ENCODE measurements around the gene ZKSCAN2. TPM values are rescaled to one million over a fixed set of nuclear protein-coding genes. Genes with fewer than 3 reads are reported as not detected.

ZKSCAN2 gene
- total and polyA plus RNA-seq, 4 experiments from 2014 or later, result 1.2 to 4.1 (median 2.5) TPM

DNA sequence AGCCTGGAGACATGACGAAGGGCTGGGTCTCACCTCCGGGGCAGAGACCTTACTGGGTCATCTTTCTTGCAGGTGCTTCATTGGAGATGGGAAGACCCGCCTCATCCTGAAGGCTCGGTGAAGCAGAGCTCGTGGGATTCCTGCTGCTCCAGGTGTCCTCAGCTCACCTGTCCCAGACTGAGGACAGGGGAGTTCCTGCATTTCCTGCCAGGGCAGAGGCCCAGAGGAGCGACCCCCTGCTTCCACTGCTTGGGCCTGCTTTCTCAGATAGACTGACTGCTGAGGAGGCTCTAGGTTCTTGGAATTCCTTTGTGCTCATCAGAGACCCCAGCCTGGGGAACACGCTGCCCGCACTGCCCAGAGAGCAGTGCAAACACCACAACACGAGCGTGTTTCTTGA lies 29.3 kb downstream of the ZKSCAN2 start:
- no peak overlapping the region for H3K4me3 Mint-ChIP-seq
- H3K4me1 Mint-ChIP-seq, result peaks cover 0 to 1% (median under 1%) of the 10 kb centered on the region in 4 donors
- no peaks in the 10 kb centered on the region for H3K27me3 Mint-ChIP-seq
- Histone ChIP-seq H3K9me3 (ENCODE audit: control insufficient read depth in 1 of 2, low read length in 2 of 2) (no peaks in the 10 kb centered on the region), H3K36me3 (ENCODE audit: insufficient read depth, low read length) (no peaks in the 10 kb centered on the region), H3K4me3 (ENCODE audit: low read length in 2 of 2) (no peak overlapping the region), H3K4me1 (ENCODE audit: insufficient read depth, low read length) (no peaks in the 10 kb centered on the region), H3K27me3 (ENCODE audit: insufficient read depth, low read length) (no peaks in the 10 kb centered on the region), H3K27ac (ENCODE audit: low read depth, low read length) (no peak overlapping the region)
- ChIA-PET CTCF (ENCODE audit: partially characterized antibody) (interaction anchor here (0.9 to 1.4 kb wide), 3 partner anchors 9 to 19 kb away, joined by 3 read pairs; no protein-coding TSS in a partner anchor), POLR2A (ENCODE audit: partially characterized antibody) (no interaction called here)
- H3K9me3 Mint-ChIP-seq, result no peaks in the 10 kb centered on the region
- intact Hi-C loops (cut with micrococcal nuclease), result loop anchor here (10.0 kb wide), 1 partner anchor 324 kb away; no protein-coding TSS in a partner anchor
- no peaks in the 10 kb centered on the region for H3K36me3 Mint-ChIP-seq
- H3K27ac Mint-ChIP-seq, result no peak overlapping the region
- DNase-seq, result no peak

DNA sequence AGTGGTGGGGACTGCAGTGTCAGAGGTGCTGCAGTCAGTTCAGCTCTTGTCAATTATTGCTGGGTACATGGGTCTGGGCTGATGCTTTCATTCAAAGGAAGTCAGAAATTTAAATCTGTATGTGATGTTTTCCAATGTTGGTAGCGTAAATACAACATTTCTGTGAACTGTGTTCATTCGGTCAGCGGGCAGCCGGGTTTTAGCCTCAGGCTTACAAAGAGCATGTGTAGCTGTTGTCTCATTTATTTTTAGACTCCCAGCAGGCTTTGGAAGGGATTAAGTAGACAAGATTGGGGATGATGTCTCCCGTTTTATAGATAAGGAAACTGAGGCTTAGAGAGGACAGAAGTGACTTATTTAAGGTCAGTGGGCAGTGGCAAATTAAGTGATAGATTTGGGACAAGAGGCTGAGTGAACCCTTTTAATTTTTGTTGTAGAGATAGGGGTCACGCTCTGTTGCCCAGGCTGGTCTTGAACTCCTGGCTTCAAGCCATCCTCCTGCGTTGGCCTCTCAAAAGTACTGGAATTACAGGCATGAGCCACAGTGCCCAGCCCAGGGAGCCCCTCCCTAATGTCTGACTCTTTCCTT lies 32.8 kb downstream of the ZKSCAN2 start:
- H3K36me3 Mint-ChIP-seq, result no peaks in the 10 kb centered on the region
- no peak for DNase-seq
- H3K27ac ChIP-seq (ENCODE audit: low read depth, low read length), result no peak overlapping the region
- peak overlapping the region in 2 of 7 donors; percentile 54 to 85 for H3K27ac Mint-ChIP-seq
- no peak overlapping the region for H3K4me3 ChIP-seq (ENCODE audit: low read length in 2 of 2)
- ChIA-PET CTCF (ENCODE audit: partially characterized antibody) (interaction anchor here (0.6 to 5.5 kb wide), 50 partner anchors 8 to 711 kb away, joined by 3 to 86 read pairs (median 5); partner anchors contain the start of genes AQP8, ARHGAP17 and LCMT1), POLR2A (ENCODE audit: partially characterized antibody) (interaction anchor here (0.8 to 1.6 kb wide), 4 partner anchors 114 to 210 kb away, joined by 3 to 10 read pairs (median 6); partner anchors contain the start of genes ARHGAP17 and LCMT1)
- H3K4me3 Mint-ChIP-seq, result no peak overlapping the region
- no peaks in the 10 kb centered on the region for H3K9me3 Mint-ChIP-seq
- H3K36me3 ChIP-seq (ENCODE audit: insufficient read depth, low read length), result no peaks in the 10 kb centered on the region
- no peaks in the 10 kb centered on the region for H3K27me3 ChIP-seq (ENCODE audit: insufficient read depth, low read length)
- H3K4me1 Mint-ChIP-seq, result peaks cover 0 to 1% (median under 1%) of the 10 kb centered on the region in 4 donors
- H3K9me3 ChIP-seq (ENCODE audit: control insufficient read depth in 1 of 2, low read length in 2 of 2), result no peaks in the 10 kb centered on the region
- no peaks in the 10 kb centered on the region for H3K4me1 ChIP-seq (ENCODE audit: insufficient read depth, low read length)
- intact Hi-C loops (cut with micrococcal nuclease), result loop anchor here (1.0 to 10.0 kb wide), 2 partner anchors 99 to 320 kb away; no protein-coding TSS in a partner anchor
- H3K27me3 Mint-ChIP-seq, result no peaks in the 10 kb centered on the region

DNA sequence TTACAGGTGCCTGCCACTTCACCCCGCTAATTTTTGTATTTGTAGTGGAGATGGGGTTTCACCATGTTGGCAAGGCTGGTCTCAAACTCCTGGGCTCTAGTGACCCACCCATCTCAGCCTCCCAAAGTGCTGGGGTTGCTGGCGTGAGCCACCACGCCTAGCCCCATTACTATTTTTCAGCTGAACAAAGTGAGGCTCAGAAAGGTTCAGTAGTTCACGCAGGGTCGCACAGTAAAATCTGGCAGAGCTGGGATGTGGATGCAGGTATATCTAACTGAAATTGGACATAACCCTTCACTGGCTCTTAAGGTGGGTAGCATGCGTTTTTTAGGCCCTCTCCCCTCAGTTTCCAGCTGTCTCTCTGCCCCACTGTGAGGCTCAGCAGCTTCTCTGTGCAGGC lies 33.7 kb downstream of the ZKSCAN2 start:
- Histone ChIP-seq H3K27me3 (ENCODE audit: insufficient read depth, low read length) (no peaks in the 10 kb centered on the region), H3K4me3 (ENCODE audit: low read length in 2 of 2) (no peak overlapping the region), H3K4me1 (ENCODE audit: insufficient read depth, low read length) (no peaks in the 10 kb centered on the region), H3K27ac (ENCODE audit: low read depth, low read length) (no peak overlapping the region), H3K9me3 (ENCODE audit: control insufficient read depth in 1 of 2, low read length in 2 of 2) (no peaks in the 10 kb centered on the region), H3K36me3 (ENCODE audit: insufficient read depth, low read length) (no peaks in the 10 kb centered on the region)
- Mint-ChIP-seq H3K36me3 (no peaks in the 10 kb centered on the region), H3K9me3 (no peaks in the 10 kb centered on the region), H3K27ac (no peak overlapping the region), H3K4me1 (peaks cover 0 to 1% (median under 1%) of the 10 kb centered on the region in 4 donors), H3K4me3 (no peak overlapping the region), H3K27me3 (no peaks in the 10 kb centered on the region)
- DNase-seq, result no peak
- intact Hi-C loops (cut with micrococcal nuclease), result loop anchor here (10.0 kb wide), 1 partner anchor 319 kb away; no protein-coding TSS in a partner anchor
- POLR2A ChIA-PET (ENCODE audit: partially characterized antibody), result interaction anchor here (1.6 kb wide), 1 partner anchor 163 kb away, joined by 6 read pairs; no protein-coding TSS in a partner anchor
- CTCF ChIA-PET (ENCODE audit: partially characterized antibody), result interaction anchor here (0.7 to 5.5 kb wide), 12 partner anchors 8 to 318 kb away, joined by 3 to 86 read pairs (median 14); partner anchors contain the start of gene AQP8

DNA sequence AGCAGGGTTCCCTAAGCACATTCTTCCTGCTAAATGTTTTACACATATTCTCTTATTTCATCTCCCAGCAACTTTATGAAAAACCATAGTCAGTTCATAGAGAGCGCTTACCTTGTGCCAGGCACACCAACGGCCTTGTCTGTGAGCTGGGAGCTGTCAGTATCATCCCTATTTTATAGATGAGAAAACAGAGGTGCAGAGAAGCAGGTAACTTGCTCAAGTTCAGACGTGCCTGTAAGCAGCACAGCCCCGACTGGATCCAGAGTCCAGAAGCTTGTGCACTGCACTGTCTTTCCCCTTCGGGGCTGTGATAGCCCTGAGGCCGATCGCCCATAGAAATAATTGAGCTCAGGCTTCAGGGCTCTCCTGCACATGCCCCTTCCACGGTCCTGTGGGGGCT lies 34.7 kb downstream of the ZKSCAN2 start:
- ChIA-PET POLR2A (ENCODE audit: partially characterized antibody) (no interaction called here), CTCF (ENCODE audit: partially characterized antibody) (interaction anchor here (0.7 to 5.5 kb wide), 10 partner anchors 9 to 172 kb away, joined by 3 to 86 read pairs (median 24); no protein-coding TSS in a partner anchor)
- Histone ChIP-seq H3K4me3 (ENCODE audit: low read length in 2 of 2) (no peak overlapping the region), H3K27me3 (ENCODE audit: insufficient read depth, low read length) (no peaks in the 10 kb centered on the region), H3K9me3 (ENCODE audit: control insufficient read depth in 1 of 2, low read length in 2 of 2) (no peaks in the 10 kb centered on the region), H3K27ac (ENCODE audit: low read depth, low read length) (no peak overlapping the region), H3K4me1 (ENCODE audit: insufficient read depth, low read length) (no peaks in the 10 kb centered on the region), H3K36me3 (ENCODE audit: insufficient read depth, low read length) (no peaks in the 10 kb centered on the region)
- intact Hi-C loops (cut with micrococcal nuclease), result loop anchor here (10.0 kb wide), 1 partner anchor 318 kb away; no protein-coding TSS in a partner anchor
- H3K36me3 Mint-ChIP-seq, result no peaks in the 10 kb centered on the region
- no peak overlapping the region for H3K27ac Mint-ChIP-seq
- H3K27me3 Mint-ChIP-seq, result peaks cover 1 to 2% of the 10 kb centered on the region in 2 donors
- H3K4me3 Mint-ChIP-seq, result no peak overlapping the region
- DNase-seq, result no peak
- H3K9me3 Mint-ChIP-seq, result no peaks in the 10 kb centered on the region
- peaks cover 0 to 1% (median under 1%) of the 10 kb centered on the region in 4 donors for H3K4me1 Mint-ChIP-seq

DNA sequence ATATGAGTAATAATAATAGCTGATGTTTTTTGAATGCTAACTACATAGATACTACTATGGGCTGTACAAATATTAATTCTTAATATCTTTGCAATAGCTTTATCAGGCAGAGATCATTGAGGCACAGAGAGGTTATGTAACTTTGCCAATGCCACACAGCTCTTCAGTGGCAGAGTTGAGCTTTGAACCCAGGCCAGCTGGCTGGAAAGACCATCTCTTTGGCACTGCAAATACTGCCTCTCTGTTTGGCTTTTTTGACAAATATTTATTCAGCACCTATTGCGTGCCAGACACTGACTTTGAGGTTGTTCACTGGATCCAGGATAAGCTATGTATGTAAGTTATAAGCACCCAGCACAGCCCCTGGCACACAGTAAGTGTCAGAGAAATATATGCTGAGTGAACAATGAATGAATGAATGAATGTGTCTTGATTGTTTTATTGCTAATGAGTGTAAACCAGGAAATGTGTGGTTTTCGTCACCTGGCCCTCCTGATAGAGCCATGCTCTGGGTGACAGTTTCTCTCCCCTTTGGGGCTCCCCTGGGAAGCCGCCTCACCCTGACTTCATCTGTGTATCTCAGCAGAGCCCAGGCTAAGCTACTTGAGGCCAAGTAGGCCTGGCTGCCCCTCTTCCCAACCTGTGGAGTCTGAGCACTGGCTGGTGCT lies 38.4 kb downstream of the ZKSCAN2 start:
- no peaks in the 10 kb centered on the region for H3K27me3 ChIP-seq (ENCODE audit: insufficient read depth, low read length)
- peaks cover 1 to 2% of the 10 kb centered on the region in 2 donors for H3K27me3 Mint-ChIP-seq
- ChIA-PET CTCF (ENCODE audit: partially characterized antibody) (interaction anchor here (0.5 to 2.2 kb wide), 3 partner anchors 9 to 203 kb away, joined by 3 to 9 read pairs (median 3); no protein-coding TSS in a partner anchor), POLR2A (ENCODE audit: partially characterized antibody) (interaction anchor here (0.6 kb wide), 1 partner anchor 197 kb away, joined by 3 read pairs; no protein-coding TSS in a partner anchor)
- no peak for DNase-seq
- no peaks in the 10 kb centered on the region for H3K4me1 ChIP-seq (ENCODE audit: insufficient read depth, low read length)
- H3K27ac ChIP-seq (ENCODE audit: low read depth, low read length), result no peak overlapping the region
- no peaks in the 10 kb centered on the region for H3K36me3 Mint-ChIP-seq
- H3K4me3 ChIP-seq (ENCODE audit: low read length in 2 of 2), result no peak overlapping the region
- H3K9me3 Mint-ChIP-seq, result no peaks in the 10 kb centered on the region
- no peaks in the 10 kb centered on the region for H3K4me1 Mint-ChIP-seq
- no peaks in the 10 kb centered on the region for H3K9me3 ChIP-seq (ENCODE audit: control insufficient read depth in 1 of 2, low read length in 2 of 2)
- no peaks in the 10 kb centered on the region for H3K36me3 ChIP-seq (ENCODE audit: insufficient read depth, low read length)
- no peak overlapping the region for H3K4me3 Mint-ChIP-seq
- intact Hi-C loops (cut with micrococcal nuclease), result no loop called here
- no peak overlapping the region for H3K27ac Mint-ChIP-seq

DNA sequence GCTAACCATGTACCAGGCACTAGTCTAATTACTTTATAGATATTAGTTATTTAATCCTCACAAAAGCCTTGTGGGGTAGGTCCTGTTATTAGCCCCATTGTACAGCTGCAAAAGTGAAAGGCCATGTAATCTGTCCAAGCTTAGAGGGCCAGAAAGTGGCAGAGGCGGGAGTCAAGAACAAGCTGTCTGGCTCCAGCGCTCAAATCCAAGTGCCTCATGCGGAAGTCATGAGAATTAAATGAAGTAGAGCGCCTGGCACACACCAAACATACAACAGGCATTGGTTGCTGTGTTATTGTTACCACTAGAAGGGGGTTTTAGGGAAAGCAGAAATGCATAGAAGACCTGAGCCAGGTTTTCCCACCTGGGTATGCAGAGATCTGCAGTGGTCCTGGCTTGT lies 39.7 kb downstream of the ZKSCAN2 start:
- Histone ChIP-seq H3K4me1 (ENCODE audit: insufficient read depth, low read length) (no peaks in the 10 kb centered on the region), H3K36me3 (ENCODE audit: insufficient read depth, low read length) (no peaks in the 10 kb centered on the region), H3K9me3 (ENCODE audit: control insufficient read depth in 1 of 2, low read length in 2 of 2) (no peaks in the 10 kb centered on the region), H3K27ac (ENCODE audit: low read depth, low read length) (no peak overlapping the region), H3K4me3 (ENCODE audit: low read length in 2 of 2) (no peak overlapping the region), H3K27me3 (ENCODE audit: insufficient read depth, low read length) (no peaks in the 10 kb centered on the region)
- no peaks in the 10 kb centered on the region for H3K4me1 Mint-ChIP-seq
- H3K4me3 Mint-ChIP-seq, result no peak overlapping the region
- no peak for DNase-seq
- no peak overlapping the region for H3K27ac Mint-ChIP-seq
- no peaks in the 10 kb centered on the region for H3K36me3 Mint-ChIP-seq
- no peaks in the 10 kb centered on the region for H3K9me3 Mint-ChIP-seq
- POLR2A ChIA-PET (ENCODE audit: partially characterized antibody), result no interaction called here
- H3K27me3 Mint-ChIP-seq, result peaks cover 1 to 2% of the 10 kb centered on the region in 2 donors
- CTCF ChIA-PET (ENCODE audit: partially characterized antibody), result interaction anchor here (2.2 kb wide), 1 partner anchor 15 kb away, joined by 9 read pairs; no protein-coding TSS in a partner anchor
- intact Hi-C loops (cut with micrococcal nuclease), result no loop called here

DNA sequence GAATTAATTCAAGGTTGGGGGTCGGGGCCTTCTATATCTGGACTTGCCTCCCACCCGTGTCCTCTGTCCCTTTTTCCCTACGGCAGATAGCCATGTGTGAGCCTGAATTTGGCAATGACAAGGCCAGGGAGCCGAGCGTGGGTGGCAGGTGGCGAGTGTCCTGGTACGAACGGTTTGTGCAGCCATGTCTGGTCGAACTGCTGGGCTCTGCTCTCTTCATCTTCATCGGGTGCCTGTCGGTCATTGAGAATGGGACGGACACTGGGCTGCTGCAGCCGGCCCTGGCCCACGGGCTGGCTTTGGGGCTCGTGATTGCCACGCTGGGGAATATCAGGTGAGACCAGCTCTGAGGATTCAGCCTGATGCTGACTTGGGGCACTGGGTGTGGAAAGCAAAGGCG lies 40.5 kb downstream of the ZKSCAN2 start:
- H3K4me3 Mint-ChIP-seq, result no peak overlapping the region
- intact Hi-C loops (cut with micrococcal nuclease), result no loop called here

More for the DNA sequence above, 40.5 kb downstream of the ZKSCAN2 start:
- Mint-ChIP-seq H3K36me3 (no peaks in the 10 kb centered on the region), H3K9me3 (no peaks in the 10 kb centered on the region), H3K27ac (no peak overlapping the region), H3K4me1 (no peaks in the 10 kb centered on the region), H3K27me3 (peaks cover 1 to 2% of the 10 kb centered on the region in 2 donors)
- H3K4me3 ChIP-seq (ENCODE audit: low read length in 2 of 2), result no peak overlapping the region
- no peaks in the 10 kb centered on the region for H3K36me3 ChIP-seq (ENCODE audit: insufficient read depth, low read length)
- no peaks in the 10 kb centered on the region for H3K27me3 ChIP-seq (ENCODE audit: insufficient read depth, low read length)
- POLR2A ChIA-PET (ENCODE audit: partially characterized antibody), result no interaction called here
- DNase-seq, result no peak
- H3K4me1 ChIP-seq (ENCODE audit: insufficient read depth, low read length), result no peaks in the 10 kb centered on the region
- H3K27ac ChIP-seq (ENCODE audit: low read depth, low read length), result no peak overlapping the region
- H3K9me3 ChIP-seq (ENCODE audit: control insufficient read depth in 1 of 2, low read length in 2 of 2), result no peaks in the 10 kb centered on the region
- CTCF ChIA-PET (ENCODE audit: partially characterized antibody), result interaction anchor here (1.5 kb wide), 1 partner anchor 8 kb away, joined by 5 read pairs; no protein-coding TSS in a partner anchor

Measured in CD4-positive, alpha-beta memory T cell (primary cell).